Peyer's patch (tissue), 4 donors: ENCODE measurements around the gene SLC35B1.

Experiments used
- CTCF ChIP-seq, 6 experiments: fragments of 450-650 bp in 4 of 6; fragments of 200-600 bp in 2 of 6; sonication (generic) in 1 of 6; IDR thresholded peaks; one replicate each; pipeline ENCODE4 v1.5.1; 2017 to 2019; ENCODE audit warnings: antibody characterized with exemption in 6 of 6, mild to moderate bottlenecking in 3 of 6, moderate library complexity in 1 of 6
- POLR2A ChIP-seq, 2 donors: fragments of 450-650 bp; IDR thresholded peaks; one replicate each; pipeline ENCODE4 v1.5.1; 2017; ENCODE audit warnings: antibody characterized with exemption in 2 of 2, mild to moderate bottlenecking in 2 of 2, moderate library complexity in 2 of 2

DNA sequence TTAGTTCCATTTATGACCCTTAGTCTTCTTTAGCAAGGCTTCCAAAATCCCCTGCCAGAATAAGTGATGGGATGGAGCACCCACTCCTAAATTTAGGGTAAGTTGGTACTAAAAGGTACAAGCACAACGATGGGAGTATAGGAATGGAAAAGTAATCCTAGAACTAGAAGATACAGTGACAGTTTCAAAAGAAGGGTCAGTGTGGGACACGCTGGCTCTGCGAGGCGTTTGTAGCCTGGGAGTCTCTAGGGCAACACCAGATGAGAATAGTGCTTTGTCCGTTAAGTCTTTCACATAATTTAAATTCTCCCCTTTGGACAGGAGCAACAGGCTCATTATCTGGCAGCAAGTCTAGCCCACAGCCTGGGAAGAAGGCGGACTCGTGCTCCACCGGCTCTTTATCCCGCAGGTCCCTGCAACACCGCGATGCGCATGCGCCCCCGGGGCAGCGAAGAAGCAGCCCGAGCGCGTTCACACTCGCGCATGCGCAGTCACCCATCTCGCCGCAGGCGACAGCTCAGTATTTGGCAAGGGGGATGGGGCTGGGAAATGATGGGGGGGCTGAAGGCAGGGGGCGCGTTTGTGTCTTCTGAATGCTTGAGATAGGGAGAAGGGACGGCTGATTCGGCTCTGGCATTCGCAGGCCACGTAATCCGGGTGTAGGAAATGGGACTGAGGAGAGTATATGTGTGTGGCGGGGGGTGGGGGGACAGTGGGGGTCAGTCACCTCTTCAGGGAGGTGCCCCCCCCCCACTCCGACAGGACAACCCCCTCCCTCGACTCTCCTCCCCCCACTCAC, 30.4 kb downstream of the SLC35B1 start:
- TF ChIP-seq POLR2A (IDR thresholded peaks at IDR 0.05), result no peak
- no peak for TF ChIP-seq CTCF (IDR thresholded peaks at IDR 0.05)
